Ascending aorta (tissue), 2 donors: ENCODE measurements around the gene TRABD2B. TPM values are rescaled to one million over a fixed set of nuclear protein-coding genes. Genes with fewer than 3 reads are reported as not detected.

Source experiments
- DNase-seq, 2 donors: peaks; one replicate each; pipeline ENCODE4 v3.0.0-alpha.2; 2019; ENCODE audit warnings: low spot score in 2 of 2
- H3K27ac ChIP-seq, 2 donors: fragments of 200-600 bp; sonication (generic); one replicate each; pipeline ENCODE4 v1.5.1; 2016 to 2017; ENCODE audit warnings: mild to moderate bottlenecking in 1 of 2
- H3K27me3 ChIP-seq: fragments of 200-600 bp; sonication (generic); one replicate; pipeline ENCODE4 v1.5.1; 2017
- H3K36me3 ChIP-seq, 2 donors: fragments of 200-600 bp; sonication (generic); one replicate each; pipeline ENCODE4 v1.5.1; 2016
- H3K4me1 ChIP-seq, 2 donors: fragments of 200-600 bp; sonication (generic); one replicate each; pipeline ENCODE4 v1.5.1; 2016 to 2017; ENCODE audit warnings: mild to moderate bottlenecking in 1 of 2
- H3K4me3 ChIP-seq, 2 donors: fragments of 200-600 bp; sonication (generic); one replicate each; pipeline ENCODE4 v1.5.1; 2016 to 2017; ENCODE audit warnings: mild to moderate bottlenecking in 1 of 2
- H3K9me3 ChIP-seq, 2 donors: fragments of 200-600 bp; sonication (generic); one replicate each; pipeline ENCODE4 v1.5.1; 2016
- intact Hi-C: fragments of 100-400 bp; cut with DNase I; formaldehyde crosslinking; loops from one replicate; pipeline ENCODE4 v1.15.1; 2023
- total RNA-seq: library from RNA; depleted of rRNA; stranded (reverse); fragments of >200 nt; gene quantifications from one replicate; pipeline ENCODE4 v1.1.0, GENCODE V29; 2016
- TF ChIP-seq, protein P1 (sequence below), 3 experiments: fragments of 200-600 bp in 2 of 3; fragments of 450-650 bp in 1 of 3; sonication (generic) in 2 of 3; IDR thresholded peaks; one replicate each; pipeline ENCODE4 v1.5.1; 2016 to 2019; ENCODE audit warnings: antibody characterized with exemption in 3 of 3, mild to moderate bottlenecking in 1 of 3, moderate library complexity in 1 of 3

TRABD2B gene
- total RNA-seq, 1 donor from 2014 or later, result 7.9 TPM

DNA sequence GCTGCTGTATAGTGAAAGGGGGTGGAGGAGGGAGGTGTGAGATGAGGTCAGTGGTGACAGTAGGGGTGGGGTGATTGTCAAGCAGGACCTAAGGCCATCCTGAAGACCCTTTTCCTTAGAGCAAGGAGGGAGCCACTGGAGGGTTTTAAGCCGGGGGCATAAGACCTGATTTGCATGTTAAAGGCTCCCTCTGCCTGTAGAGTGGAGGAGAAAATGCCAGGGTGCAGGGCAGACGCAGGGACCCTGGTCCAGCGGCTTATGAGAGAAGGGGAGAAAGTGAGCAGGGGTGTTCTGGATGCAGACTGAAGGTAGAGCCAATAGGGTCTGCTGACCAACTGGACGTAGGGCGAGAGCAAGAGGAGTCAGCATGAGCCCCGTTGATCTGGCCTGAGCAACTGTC is 154.1 kb downstream of the TRABD2B start:
- no peak overlapping the region for H3K4me3 ChIP-seq
- intact Hi-C loops, result no loop called here
- TF ChIP-seq, protein P1, sequence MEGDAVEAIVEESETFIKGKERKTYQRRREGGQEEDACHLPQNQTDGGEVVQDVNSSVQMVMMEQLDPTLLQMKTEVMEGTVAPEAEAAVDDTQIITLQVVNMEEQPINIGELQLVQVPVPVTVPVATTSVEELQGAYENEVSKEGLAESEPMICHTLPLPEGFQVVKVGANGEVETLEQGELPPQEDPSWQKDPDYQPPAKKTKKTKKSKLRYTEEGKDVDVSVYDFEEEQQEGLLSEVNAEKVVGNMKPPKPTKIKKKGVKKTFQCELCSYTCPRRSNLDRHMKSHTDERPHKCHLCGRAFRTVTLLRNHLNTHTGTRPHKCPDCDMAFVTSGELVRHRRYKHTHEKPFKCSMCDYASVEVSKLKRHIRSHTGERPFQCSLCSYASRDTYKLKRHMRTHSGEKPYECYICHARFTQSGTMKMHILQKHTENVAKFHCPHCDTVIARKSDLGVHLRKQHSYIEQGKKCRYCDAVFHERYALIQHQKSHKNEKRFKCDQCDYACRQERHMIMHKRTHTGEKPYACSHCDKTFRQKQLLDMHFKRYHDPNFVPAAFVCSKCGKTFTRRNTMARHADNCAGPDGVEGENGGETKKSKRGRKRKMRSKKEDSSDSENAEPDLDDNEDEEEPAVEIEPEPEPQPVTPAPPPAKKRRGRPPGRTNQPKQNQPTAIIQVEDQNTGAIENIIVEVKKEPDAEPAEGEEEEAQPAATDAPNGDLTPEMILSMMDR (IDR thresholded peaks at IDR 0.05), result no peak
- H3K27me3 ChIP-seq, result no peaks in the 10 kb centered on the region
- no peak for DNase-seq
- H3K27ac ChIP-seq, result no peak overlapping the region
- peaks cover 0 to 6% of the 10 kb centered on the region in 2 donors for H3K4me1 ChIP-seq
- no peaks in the 10 kb centered on the region for H3K36me3 ChIP-seq
- no peaks in the 10 kb centered on the region for H3K9me3 ChIP-seq

- Histone ChIP-seq H3K27ac (no peak overlapping the region), H3K27me3 (no peaks in the 10 kb centered on the region), H3K9me3 (no peaks in the 10 kb centered on the region), H3K36me3 (no peaks in the 10 kb centered on the region), H3K4me1 (peaks cover 2 to 9% of the 10 kb centered on the region in 2 donors), H3K4me3 (no peak overlapping the region)
- DNase-seq, result no peak
- intact Hi-C loops, result no loop called here
- TF ChIP-seq, protein P1 (IDR thresholded peaks at IDR 0.05), result no peak
Measured at GRCh38 chr1:47842228-47842919, 154.8 kb downstream of the TRABD2B start.

GRCh38 chr1:47841356-47841755 is 155.8 kb downstream of the TRABD2B start:
- intact Hi-C loops, result no loop called here
- TF ChIP-seq, protein P1 (IDR thresholded peaks at IDR 0.05), result no peak
- DNase-seq, result no peak
- H3K36me3 ChIP-seq, result no peaks in the 10 kb centered on the region
- H3K4me3 ChIP-seq, result no peak overlapping the region
- H3K27me3 ChIP-seq, result no peaks in the 10 kb centered on the region
- no peaks in the 10 kb centered on the region for H3K9me3 ChIP-seq
- H3K27ac ChIP-seq, result no peak overlapping the region
- peaks cover 3 to 15% of the 10 kb centered on the region in 2 donors for H3K4me1 ChIP-seq

GRCh38 chr1:47840393-47841190 is 156.6 kb downstream of the TRABD2B start:
- intact Hi-C loops, result no loop called here
- Histone ChIP-seq H3K9me3 (peaks cover 0 to 6% of the 10 kb centered on the region in 2 donors), H3K27me3 (no peaks in the 10 kb centered on the region), H3K27ac (no peak overlapping the region), H3K4me1 (peaks cover 3 to 15% of the 10 kb centered on the region in 2 donors), H3K36me3 (no peaks in the 10 kb centered on the region), H3K4me3 (no peak overlapping the region)
- TF ChIP-seq, protein P1 (IDR thresholded peaks at IDR 0.05), result no peak
- no peak for DNase-seq

DNA sequence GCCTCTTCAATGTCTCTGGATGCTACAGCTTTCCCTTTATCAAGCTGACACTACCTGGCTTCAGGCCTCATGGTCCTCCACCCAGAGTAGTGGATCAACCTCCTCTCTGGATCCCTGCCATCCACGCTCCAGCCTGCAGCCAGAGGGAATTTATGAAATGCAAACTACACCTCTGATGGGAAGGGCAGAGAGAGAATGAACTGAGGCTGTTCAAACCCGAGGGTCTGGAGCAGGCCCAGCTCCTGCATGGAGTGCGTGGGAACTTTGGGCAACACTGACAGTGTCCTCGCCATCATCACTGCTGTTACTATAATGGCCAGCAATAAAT is 157.8 kb downstream of the TRABD2B start:
- intact Hi-C loops, result no loop called here
- no peaks in the 10 kb centered on the region for H3K27me3 ChIP-seq
- H3K9me3 ChIP-seq, result peaks cover 3 to 17% of the 10 kb centered on the region in 2 donors
- H3K27ac ChIP-seq, result no peak overlapping the region
- TF ChIP-seq, protein P1 (IDR thresholded peaks at IDR 0.05), result no peak
- no peaks in the 10 kb centered on the region for H3K36me3 ChIP-seq
- H3K4me1 ChIP-seq, result peaks cover 3 to 15% of the 10 kb centered on the region in 2 donors
- no peak overlapping the region for H3K4me3 ChIP-seq
- no peak for DNase-seq
